Measurements from ENCODE around the gene RASA3. TPM values are rescaled to one million over a fixed set of nuclear protein-coding genes. Genes with fewer than 3 reads are reported as not detected.

RASA3 gene
- total and polyA plus RNA-seq, 2 of the 8 experiments (the other 6 are each of a cell fraction or from before 2014, with no cell fraction given), result 7.5 to 21.9 TPM

DNA sequence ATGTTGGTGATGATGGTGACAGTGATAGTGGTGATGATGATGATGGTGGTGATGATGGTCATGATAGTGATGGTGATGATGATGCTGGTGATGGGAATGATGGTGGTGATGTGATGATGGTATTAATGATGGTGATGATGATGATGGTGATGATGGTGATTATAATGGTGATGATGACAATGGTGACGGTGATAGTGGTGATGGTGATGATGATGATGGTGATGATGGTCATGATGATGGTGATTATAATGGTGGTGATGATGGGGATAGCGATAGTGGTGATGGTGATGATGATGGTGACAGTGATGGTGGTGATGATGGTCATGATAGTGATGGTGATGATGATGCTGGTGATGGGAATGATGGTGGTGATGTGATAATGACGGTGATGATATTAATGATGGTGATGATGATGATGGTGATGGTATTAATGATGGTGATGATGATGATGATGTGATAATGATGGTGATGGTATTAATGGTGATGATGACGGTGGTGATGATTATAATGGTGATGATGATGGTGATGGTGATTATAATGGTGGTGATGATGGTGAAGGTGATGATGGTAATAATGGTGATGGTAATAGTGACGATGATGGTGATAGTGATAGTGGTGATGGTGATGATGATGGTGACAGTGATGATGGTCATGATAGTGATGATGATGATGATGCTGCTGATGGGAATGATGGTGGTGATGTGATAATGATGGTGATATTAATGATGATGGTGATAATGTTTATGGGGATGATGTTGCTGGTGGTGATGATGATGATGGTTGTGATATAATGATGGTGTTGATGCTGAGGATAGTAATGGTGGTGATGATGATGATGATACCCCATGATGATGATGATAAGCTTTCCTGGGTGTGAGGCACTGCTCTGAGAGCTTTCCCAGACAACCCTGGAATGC is 166.2 kb downstream of the RASA3 start:
- Histone ChIP-seq H2BK15ac (ENCODE audit: low read length) (no peak overlapping the region), H3K56ac (replicated peaks; ENCODE audit: insufficient read length, low read depth, low read length) (peak overlapping the region; percentile 93), H4K5ac (ENCODE audit: insufficient read length, low read depth, low read length) (no peak overlapping the region), H3K36me3 (ENCODE audit: control insufficient read depth in 2 of 4, insufficient read depth in 4 of 4, low read length in 3 of 4) (no peaks in the 10 kb centered on the region), H3K27ac (ENCODE audit: low read depth, low read length) (no peak overlapping the region), H2BK20ac (ENCODE audit: low read length) (no peak overlapping the region), H3K79me1 (ENCODE audit: low read depth, low read length) (no peaks in the 10 kb centered on the region), H3K18ac (ENCODE audit: extremely low read depth, low read length) (no peak overlapping the region), H2BK5ac (ENCODE audit: low read depth, low read length) (no peak overlapping the region), H2AFZ (ENCODE audit: low read length) (no peak overlapping the region), H3K4me2 (ENCODE audit: insufficient read depth in 1 of 2, low read depth in 2 of 2, low read length in 2 of 2) (no peak overlapping the region), H3K23ac (ENCODE audit: insufficient read length) (no peak overlapping the region), H3K9ac (replicated peaks in 1 of 4; ENCODE audit: extremely low read depth in 1 of 4, low read depth in 3 of 4, low read length in 3 of 4) (no peak overlapping the region), H4K8ac (ENCODE audit: extremely low read depth, insufficient read depth, low read length) (no peak overlapping the region), H2AK5ac (ENCODE audit: low read depth, low read length) (0 out of 2 replicates have a peak overlapping the region, but pooled peaks have one; percentile 39), H4K91ac (replicated peaks; ENCODE audit: insufficient read length, low read length) (no peak overlapping the region), H3K23me2 (ENCODE audit: low read depth, low read length) (peaks cover 13% of the 10 kb centered on the region; the same call in 1 of the 2 replicates), H3K4ac (replicated peaks; ENCODE audit: insufficient read length, low read depth, low read length) (no peak overlapping the region), H3K27me3 (replicated peaks in 1 of 4; ENCODE audit: control insufficient read depth in 3 of 4, extremely low read depth in 1 of 4, insufficient read depth in 3 of 4, low read length in 3 of 4) (no peaks in the 10 kb centered on the region), H3K79me2 (ENCODE audit: control insufficient read depth in 1 of 2, insufficient read depth in 2 of 2, low read length in 2 of 2) (no peaks in the 10 kb centered on the region), H3K4me1 (replicated peaks in 1 of 4; ENCODE audit: control insufficient read depth in 3 of 4, insufficient read depth in 4 of 4, low read length in 3 of 4) (no peaks in the 10 kb centered on the region), H2BK12ac (ENCODE audit: low read depth, low read length) (no peak overlapping the region), H4K20me1 (replicated peaks in 1 of 2; ENCODE audit: control insufficient read depth in 1 of 2, insufficient read depth in 2 of 2, low read length in 2 of 2) (peaks cover 0 to 8% of the 10 kb centered on the region in 2 experiments), H3K9me3 (ENCODE audit: insufficient read depth in 2 of 2, low read depth in 1 of 2, low read length in 1 of 2) (peaks cover 27 to 38% of the 10 kb centered on the region in 2 experiments; a peak in 3 of 4 replicates), H3K14ac (ENCODE audit: insufficient read length) (no peak overlapping the region), H3K4me3 (ENCODE audit: extremely low read depth in 1 of 4, insufficient read depth in 2 of 4, low read depth in 3 of 4, low read length in 4 of 4) (no peak overlapping the region), H2BK120ac (replicated peaks; ENCODE audit: low read depth, low read length) (no peak overlapping the region)
- 93% methylated on average over 5 of the region's 5 CpGs; no CpG with 5 or more reads in 1 of the 2 experiments for WGBS, 2 experiments (ENCODE audit: extremely low coverage in 1 of 2, insufficient coverage in 1 of 2, insufficient read length in 1 of 2, insufficient replicate concordance in 2 of 2, low coverage in 1 of 2, low lambda C conversion rate in 2 of 2, missing lambda C conversion rate in 1 of 2)
- no peak for DNase-seq (ENCODE audit: low read depth in 1 of 2, low spot score in 2 of 2)
- no peak for FAIRE-seq
- ChIA-PET CTCF (ENCODE audit: partially characterized antibody) (interaction anchor here (0.7 kb wide), 1 partner anchor 15 kb away, joined by 3 read pairs; no protein-coding TSS in a partner anchor), POLR2A (ENCODE audit: partially characterized antibody) (no interaction called here)
- TF ChIP-seq SP4 (IDR thresholded peaks at IDR 0.05; ENCODE audit: low read length) (no peak), JUN (IDR thresholded peaks at IDR 0.05; ENCODE audit: low read depth, low read length) (no peak), SUZ12 (IDR thresholded peaks at IDR 0.05; ENCODE audit: low read length) (no peak), EP300 (IDR thresholded peaks at IDR 0.05; ENCODE audit: borderline replicate concordance in 1 of 2, low read depth in 2 of 2, low read length in 2 of 2) (no peak), TEAD4 (IDR thresholded peaks at IDR 0.05; ENCODE audit: low read depth, low read length) (no peak), ATF2 (IDR thresholded peaks at IDR 0.05; ENCODE audit: low read length) (no peak), RAD21 (IDR thresholded peaks at IDR 0.05 in 1 of 2, conservative IDR thresholded peaks at IDR 0.05 in 1 of 2; ENCODE audit: low read depth in 2 of 2, low read length in 2 of 2) (no peak)
- TF ChIP-seq, protein P1, sequence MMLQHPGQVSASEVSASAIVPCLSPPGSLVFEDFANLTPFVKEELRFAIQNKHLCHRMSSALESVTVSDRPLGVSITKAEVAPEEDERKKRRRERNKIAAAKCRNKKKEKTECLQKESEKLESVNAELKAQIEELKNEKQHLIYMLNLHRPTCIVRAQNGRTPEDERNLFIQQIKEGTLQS (IDR thresholded peaks at IDR 0.05; ENCODE audit: insufficient read depth, low read depth, low read length), result no peak
